Left colon (tissue), 2 donors: ENCODE results near the gene ZBTB42. TPM values are rescaled to one million over a fixed set of nuclear protein-coding genes. Genes with fewer than 3 reads are reported as not detected.

Experiments
- ATAC-seq: fragments of 200-7000 bp; cut with Tn5 transposase; one replicate; pipeline ENCODE4 v1.9.1; 2020; ENCODE audit warnings: mild to moderate bottlenecking, moderate library complexity
- DNase-seq, 2 donors: peaks; one replicate each; pipeline ENCODE4 v3.0.0-alpha.2; 2020
- intact Hi-C, 2 donors: fragments of 100-400 bp; cut with DNase I in 1 of 2; cut with micrococcal nuclease in 1 of 2; formaldehyde crosslinking; loops; one replicate each; pipeline versions ENCODE4 v1.11.2 to v1.14.0; 2022; cut with DNase I, micrococcal nuclease
- total RNA-seq, 2 donors: library from RNA; stranded (reverse); fragmentation: NEBNext Ultra II Directional; extraction: Animal tissue kit (Norgen Biotek cat#: 25700); gene quantifications; one replicate each; pipeline ENCODE4 v1.2.1, GENCODE V29; 2021
- donor health status: DM: no; HTN: no; CAD: no.
- donor health status: DM: yes; HTN: yes; CAD: no.

The ZBTB42 gene
- total RNA-seq, 2 donors from 2014 or later = 7.2 to 9.2 TPM

DNA sequence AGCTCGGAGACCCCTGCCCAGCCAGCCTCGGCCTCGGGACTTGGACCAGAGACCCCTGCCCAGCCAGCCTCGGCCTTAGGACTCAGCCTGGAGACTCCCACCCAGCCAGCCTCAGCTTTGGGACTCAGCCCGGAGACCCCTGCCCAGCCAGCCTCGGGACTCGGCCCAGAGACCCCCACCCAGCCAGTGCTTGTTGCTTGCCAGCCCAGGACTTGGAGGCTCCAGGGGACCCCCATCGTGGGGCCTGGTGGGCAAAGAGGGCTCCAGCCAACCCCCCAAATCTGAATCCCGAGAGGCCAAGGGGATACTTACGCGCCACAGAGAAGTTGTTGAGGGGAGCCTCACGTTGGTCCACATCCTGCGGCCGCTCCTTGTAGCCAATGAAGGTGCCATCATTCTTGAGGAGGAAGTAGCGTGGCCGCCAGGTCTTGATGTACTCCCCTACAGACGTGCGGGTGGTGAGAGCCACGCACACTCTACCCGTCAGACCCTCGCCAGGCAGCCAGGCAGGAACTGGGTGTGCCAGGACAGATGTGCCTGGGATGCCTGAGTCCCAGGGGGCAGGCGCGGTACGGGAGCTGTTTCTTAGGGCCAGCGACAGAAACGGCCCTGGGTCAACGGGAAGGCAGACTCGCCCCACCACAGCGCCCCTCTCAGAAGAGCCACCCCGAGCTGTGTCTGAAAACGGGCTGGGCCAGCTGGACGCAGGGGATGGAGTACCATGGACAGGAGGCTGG lies 21.0 kb upstream of the ZBTB42 start:
- intact Hi-C loops = no loop called here
- DNase-seq = no peak
- ATAC-seq = no peak

- ATAC-seq (no peak), DNase-seq (no peak)
- intact Hi-C loops = no loop called here
These were observed 20.3 kb upstream of the ZBTB42 start for GRCh38 chr14:104780513-104781030.

GRCh38 chr14:104781271-104782077 lies 19.4 kb upstream of the ZBTB42 start:
- ATAC-seq = no peak
- intact Hi-C loops = no loop called here

DNA sequence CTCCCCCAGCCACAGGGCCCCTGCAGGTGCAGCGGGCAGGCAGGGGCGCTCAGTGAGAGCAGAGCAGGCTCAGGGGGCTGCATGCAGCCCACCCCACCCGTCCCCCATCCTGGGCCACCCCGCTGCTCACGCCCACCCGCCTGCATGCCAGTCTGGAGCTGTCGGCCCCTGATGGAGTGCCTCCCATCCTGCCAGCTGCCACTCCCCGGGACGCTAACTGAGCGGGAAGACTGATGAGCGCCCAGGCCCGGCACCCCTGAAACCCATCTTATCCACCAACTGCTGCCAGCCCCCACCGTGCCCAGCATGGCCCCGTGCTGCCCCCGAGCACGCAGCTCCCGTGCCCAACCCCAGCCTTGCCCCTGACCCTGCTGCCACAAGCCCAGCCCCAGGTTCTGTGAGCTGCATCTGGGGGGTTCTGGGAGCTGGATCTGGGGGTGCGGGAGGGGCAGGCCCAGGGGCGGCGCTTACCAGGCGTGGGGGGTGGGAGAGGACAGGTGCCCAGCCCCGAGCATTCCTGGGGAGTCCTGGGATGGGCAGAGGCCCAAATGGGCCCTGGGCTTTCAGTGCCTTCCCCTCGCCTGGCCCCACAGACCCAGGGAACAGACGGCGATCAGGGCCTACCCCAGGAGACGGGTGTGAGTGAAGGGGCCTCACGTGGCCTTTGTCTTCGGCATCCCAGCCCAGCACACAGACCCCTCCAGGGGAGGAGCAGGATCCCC lies 18.7 kb upstream of the ZBTB42 start:
- DNase-seq = no peak
- ATAC-seq = no peak
- intact Hi-C loops = no loop called here

More at GRCh38 chr14:104781271-104782077, 19.4 kb upstream of the ZBTB42 start:
- DNase-seq = no peak

DNA sequence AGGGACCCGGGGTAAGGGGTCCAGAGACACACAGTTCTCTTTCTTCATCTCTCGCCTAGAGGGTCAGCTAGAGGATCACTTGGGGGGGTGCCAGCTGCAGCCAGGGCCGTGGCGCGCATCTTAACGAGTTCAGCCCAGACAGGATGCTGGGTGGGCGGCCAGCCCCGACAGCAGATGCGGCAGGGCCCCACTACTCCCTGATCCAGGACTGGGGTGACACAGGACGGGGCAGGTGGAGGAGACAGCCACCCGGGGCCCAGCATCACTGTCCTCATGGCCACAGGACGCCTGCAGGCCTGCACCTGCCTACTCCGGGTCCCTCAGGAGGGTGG lies 18.1 kb upstream of the ZBTB42 start:
- intact Hi-C loops = no loop called here
- ATAC-seq = no peak
- no peak for DNase-seq

DNA sequence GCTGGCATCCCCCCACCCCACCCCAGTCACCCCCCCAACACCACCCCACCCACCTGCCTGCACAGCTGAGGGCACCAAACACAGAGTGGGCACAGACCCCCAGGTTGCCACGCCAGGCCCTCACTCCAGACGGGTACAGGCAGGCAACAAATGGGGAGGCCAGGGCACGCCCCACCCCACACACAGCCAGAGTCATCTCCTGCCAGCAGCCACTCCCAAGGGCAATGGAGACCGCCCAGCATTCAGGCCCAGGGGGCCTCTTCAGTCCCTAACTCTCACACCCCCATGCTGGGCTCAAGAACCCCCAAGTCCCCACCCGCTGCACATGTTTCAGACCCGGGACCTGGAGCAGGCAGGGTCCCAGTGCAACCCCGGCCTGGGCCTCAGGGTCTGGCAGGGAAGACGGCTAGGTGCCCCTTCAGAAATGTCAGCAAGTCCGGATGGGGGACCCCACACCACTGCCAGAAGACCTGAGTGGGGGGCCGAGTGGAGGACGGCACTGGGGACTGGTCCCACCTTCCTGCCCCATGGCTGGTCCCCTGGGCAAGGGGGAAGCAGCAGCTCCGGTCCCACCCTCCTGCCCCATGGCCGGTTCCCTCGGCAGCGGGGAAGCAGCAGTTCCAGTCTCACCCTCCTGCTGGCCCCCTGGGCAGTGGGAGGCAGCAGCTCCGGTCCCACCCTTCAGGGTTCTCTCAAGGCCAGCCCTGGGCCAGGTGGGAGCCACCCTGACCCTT lies 17.2 kb upstream of the ZBTB42 start:
- DNase-seq = no peak
- ATAC-seq = no peak
- intact Hi-C loops = no loop called here

DNA sequence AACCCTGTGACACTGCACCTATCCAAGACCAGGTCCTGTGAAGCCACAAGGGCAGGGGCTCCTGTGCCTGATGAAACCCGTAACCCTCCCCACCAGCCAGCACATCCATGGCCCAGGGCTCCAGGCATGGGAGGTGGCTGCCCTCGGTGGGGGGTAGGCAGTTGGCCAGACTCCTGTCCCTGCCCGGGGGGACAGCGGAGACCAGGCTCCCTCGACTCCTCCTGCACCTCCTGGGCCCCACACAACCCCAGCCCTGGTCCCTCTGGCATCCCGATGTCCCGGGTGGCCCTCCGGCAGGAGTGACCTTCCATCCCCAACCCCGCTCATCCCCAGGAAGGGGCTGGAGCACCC lies 16.7 kb upstream of the ZBTB42 start:
- no peak for DNase-seq
- intact Hi-C loops = no loop called here
- no peak for ATAC-seq

DNA sequence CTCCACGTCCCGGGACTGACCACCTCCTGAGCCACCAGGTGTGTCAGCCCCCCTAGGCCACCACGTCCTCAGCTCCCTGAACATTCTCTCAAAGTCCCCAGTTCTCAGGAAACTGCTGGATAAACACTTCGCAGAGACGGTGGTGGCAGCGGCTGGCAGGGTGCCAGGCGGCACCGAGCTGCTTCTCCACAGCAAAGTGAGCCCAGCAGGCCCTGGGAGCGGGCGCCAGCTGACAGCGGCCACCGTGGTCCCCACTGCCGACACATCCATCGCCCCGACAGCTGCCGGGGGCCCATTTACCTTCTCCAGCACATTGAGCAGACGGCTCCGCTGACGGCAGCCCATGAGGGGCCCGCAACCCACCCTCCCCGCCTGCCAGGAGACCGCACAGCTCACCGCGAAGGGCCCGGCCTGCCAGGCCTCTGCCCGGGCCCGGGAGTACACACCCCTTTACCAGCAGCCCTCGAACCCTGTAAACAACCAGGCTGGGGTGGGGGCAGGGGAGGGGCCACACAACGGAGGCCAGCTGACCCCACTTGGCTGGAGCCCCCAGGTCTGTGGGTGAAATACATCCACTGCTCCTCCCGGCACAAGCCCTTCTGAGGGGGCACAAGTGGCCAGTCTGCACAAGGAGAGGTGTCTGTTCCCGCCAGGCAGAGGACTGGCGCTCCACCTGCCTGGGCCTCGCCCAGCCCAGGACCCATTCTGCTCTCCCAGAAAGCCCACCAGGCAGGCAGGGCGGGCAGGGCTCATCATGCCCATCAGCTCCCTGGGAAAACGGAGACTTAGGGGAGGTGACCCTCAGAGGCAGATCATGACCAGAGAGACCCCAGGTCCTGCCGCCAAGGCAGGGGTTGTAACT lies 15.8 kb upstream of the ZBTB42 start:
- ATAC-seq (no peak), DNase-seq (no peak)
- intact Hi-C loops = no loop called here

DNA sequence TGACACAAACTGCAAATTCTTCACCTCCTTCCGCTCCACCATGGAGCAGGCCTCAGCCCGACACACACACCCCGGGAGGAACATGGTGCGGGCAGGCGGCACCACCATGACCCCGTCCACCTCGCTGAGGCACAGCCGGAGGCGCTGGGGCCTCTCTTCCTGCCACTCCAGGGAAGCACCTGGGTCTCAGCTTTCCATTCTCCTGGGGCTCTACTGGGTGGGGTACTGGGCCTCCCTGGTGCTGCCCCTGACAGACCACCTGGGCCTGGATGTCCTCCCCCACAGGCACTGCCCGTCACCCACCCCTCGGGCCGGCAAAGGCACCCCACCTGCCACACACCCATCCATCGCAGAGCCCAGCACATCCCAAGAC lies 15.2 kb upstream of the ZBTB42 start:
- intact Hi-C loops = no loop called here
- ATAC-seq (no peak), DNase-seq (no peak)

DNA sequence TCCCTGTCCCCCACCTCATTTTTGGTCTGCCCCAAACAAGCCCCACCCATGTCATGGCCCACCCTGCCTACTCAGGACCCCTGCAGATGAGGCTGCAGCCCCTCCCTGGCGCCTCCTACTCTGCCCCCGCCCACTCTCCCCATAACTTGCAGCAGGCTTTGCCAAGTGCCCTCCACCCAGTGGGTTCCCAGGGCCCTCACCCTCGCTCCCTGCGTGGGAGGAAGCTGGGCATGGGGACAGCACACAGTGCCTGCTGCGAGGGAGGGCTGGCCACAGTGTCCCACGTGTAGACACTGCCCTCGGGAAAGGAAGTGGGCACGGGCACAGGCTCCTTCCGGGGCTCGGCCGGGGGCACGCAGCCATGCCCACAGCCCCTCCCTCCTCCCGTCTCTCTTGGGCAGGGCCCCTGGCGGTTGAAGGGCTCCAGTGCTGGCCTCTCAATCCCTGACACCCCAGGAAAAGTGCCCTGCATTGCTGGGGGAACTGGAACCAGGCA lies 14.8 kb upstream of the ZBTB42 start:
- ATAC-seq = peak; percentile 12
- DNase-seq = no peak
- intact Hi-C loops = no loop called here

- DNase-seq = no peak
- intact Hi-C loops = no loop called here
- ATAC-seq = peak; percentile 2
These were observed 13.9 kb upstream of the ZBTB42 start for GRCh38 chr14:104786726-104787675.

- intact Hi-C loops = no loop called here
- DNase-seq (no peak), ATAC-seq (no peak)
These were observed 13.2 kb upstream of the ZBTB42 start for GRCh38 chr14:104787736-104788135.

- no peak for DNase-seq
- intact Hi-C loops = no loop called here
- ATAC-seq = no peak
These were observed 12.6 kb upstream of the ZBTB42 start for GRCh38 chr14:104788161-104788818.

DNA sequence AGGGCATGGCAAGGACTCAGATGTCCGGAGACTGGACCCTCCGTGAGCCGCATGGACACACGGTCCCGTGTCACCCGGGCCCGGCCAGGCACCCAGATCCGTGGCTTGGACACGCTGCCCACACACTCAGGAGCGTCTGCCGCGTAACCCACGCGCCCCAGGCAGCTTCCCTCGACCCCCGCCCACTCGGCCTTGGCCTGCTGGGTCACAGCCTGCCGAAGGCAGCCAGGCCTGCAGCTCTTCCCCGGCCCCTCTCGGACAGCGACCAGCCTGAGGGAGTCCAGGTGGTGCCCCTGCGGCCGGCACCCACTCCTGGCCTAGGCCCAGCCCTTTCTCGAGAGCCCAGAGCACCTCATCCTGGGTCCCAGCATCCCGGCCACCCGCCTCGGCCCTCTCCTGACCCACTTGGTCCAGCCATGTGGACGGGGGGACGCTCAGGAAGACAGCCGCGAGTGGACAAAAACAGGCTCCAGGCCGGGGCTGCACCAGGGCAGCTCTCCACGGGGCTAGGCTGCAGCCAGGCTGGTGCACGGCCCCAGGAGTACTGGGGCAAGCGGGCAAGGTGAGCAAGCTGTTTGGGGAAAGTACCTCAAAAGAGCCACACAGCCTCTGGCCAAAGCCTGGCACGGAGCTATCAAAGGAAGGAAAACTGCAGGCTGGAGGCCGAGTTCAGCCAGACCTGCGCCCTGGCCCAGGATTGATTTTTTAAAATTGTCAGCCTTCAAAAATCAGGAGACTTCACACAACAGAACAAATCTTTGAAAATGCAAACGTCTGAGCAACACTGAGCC lies 11.8 kb upstream of the ZBTB42 start:
- no peak for ATAC-seq
- intact Hi-C loops = no loop called here
- DNase-seq = no peak

DNA sequence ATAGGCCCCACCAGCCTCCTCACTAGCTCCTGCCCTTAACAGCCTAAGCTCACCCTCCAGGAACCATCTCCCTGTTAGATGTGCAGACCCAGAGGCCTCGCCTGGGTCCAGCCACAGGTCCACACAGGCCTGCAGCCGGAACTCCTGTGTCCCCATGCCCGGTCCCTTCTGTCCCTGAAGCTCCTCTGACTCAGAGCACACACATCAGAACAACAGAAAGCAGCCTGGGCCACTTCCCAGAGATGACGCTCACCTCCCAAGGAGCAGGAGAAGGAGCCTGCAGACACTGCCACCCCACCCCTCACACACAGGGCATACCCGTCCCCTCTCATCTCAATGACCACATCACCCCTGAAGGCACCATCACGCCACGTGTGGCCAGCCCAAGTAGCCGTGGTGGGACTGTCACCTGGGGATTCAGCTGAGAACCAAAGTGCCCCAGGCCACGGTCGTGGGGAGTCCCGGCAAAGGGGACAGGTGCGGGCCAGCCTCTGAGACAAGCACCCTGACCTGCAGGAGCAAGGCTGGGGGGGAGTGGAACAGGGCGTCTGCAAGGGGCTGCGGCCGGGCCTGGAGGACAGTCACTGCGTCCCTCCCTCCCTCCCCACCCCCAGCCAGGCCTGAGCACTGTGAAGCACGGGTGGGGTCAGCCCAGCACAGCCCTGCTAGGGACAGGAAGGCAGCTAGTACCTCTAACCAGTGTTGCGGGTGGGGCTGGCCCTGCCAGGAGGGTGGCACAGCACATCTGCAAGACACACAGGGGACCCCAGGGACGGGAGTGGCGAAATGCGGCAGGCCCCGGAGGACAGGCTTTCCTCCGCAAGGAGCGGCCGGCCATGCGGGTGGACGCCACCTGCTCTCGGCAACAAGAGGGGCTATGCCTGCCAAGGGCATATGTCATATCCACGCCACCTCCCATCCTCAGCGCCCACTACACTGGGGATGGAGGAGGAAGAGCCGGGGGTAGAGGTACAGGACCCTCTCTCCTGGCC lies 10.9 kb upstream of the ZBTB42 start:
- ATAC-seq (no peak), DNase-seq (no peak)
- intact Hi-C loops = no loop called here
